Naive B cell (primary cell): ENCODE results near the gene NCSTN. TPM values are rescaled to one million over a fixed set of nuclear protein-coding genes. Genes with fewer than 3 reads are reported as not detected.

ENCODE experiments used
- ATAC-seq, 2 donors: fragments of 150-1000 bp; cut with Tn5 transposase; 2 replicates each; pipeline ENCODE4 v1.10.0; 2021; ENCODE audit warnings: low read depth in 2 of 2, mild to moderate bottlenecking in 2 of 2, moderate library complexity in 2 of 2
- DNase-seq: peaks from one replicate; pipeline ENCODE4 v3.0.0; 2022
- H3K27ac Mint-ChIP-seq, 6 donors: one replicate each; pipeline ENCODE4 v1.8.0; 2020 to 2022; ENCODE audit warnings: mild to moderate bottlenecking in 6 of 6, mixed read lengths in 6 of 6, moderate library complexity in 5 of 6, inconsistent platforms in 2 of 6
- H3K27me3 Mint-ChIP-seq, 3 donors: one replicate each; pipeline ENCODE4 v1.8.0; 2021 to 2022; ENCODE audit warnings: mixed read lengths in 3 of 3, mild to moderate bottlenecking in 1 of 3
- H3K36me3 Mint-ChIP-seq, 2 donors: one replicate each; pipeline ENCODE4 v1.8.0; 2020 to 2022; ENCODE audit warnings: mixed read lengths in 2 of 2, inconsistent platforms in 1 of 2, mild to moderate bottlenecking in 1 of 2
- H3K4me1 Mint-ChIP-seq, 3 donors: one replicate each; pipeline ENCODE4 v1.8.0; 2020 to 2022; ENCODE audit warnings: mixed read lengths in 3 of 3, inconsistent platforms in 1 of 3, mild to moderate bottlenecking in 1 of 3, moderate library complexity in 1 of 3
- H3K4me3 Mint-ChIP-seq, 8 donors: one replicate each; pipeline ENCODE4 v1.8.0; 2020 to 2022; ENCODE audit warnings: mild to moderate bottlenecking in 8 of 8, mixed read lengths in 8 of 8, moderate library complexity in 8 of 8, inconsistent platforms in 2 of 8
- H3K9me3 Mint-ChIP-seq, 7 donors: one replicate each; pipeline ENCODE4 v1.8.0; 2020 to 2022; ENCODE audit warnings: mixed read lengths in 7 of 7, mild to moderate bottlenecking in 5 of 7, inconsistent platforms in 2 of 7, moderate library complexity in 1 of 7
- polyA plus RNA-seq, 6 donors: library from polyadenylated mRNA; unstranded; fragments of 300-500 nt; fragmentation: Illumina TruSeq; gene quantifications; one replicate each; pipeline ENCODE4 v1.2.3, GENCODE V29; 2021; ENCODE audit warnings: low read depth in 6 of 6

The NCSTN gene
- polyA plus RNA-seq, 6 donors from 2014 or later, result 81.1 to 182 (median 89.3) TPM

- ATAC-seq, result no peak
- Mint-ChIP-seq H3K27ac (no peak overlapping the region), H3K27me3 (peaks cover 11 to 16% (median 13%) of the 10 kb centered on the region in 3 donors)
Measured at GRCh38 chr1:160394673-160395072, 51.5 kb downstream of the NCSTN start.

GRCh38 chr1:160397651-160398050, 54.5 kb downstream of the NCSTN start:
- DNase-seq (no peak), ATAC-seq (no peak)
- H3K9me3 Mint-ChIP-seq, result no peaks in the 10 kb centered on the region
- peaks cover 0 to 11% (median 8%) of the 10 kb centered on the region in 3 donors for H3K27me3 Mint-ChIP-seq
- no peaks in the 10 kb centered on the region for H3K36me3 Mint-ChIP-seq
- H3K27ac Mint-ChIP-seq, result no peak overlapping the region
- peak overlapping the region in 1 of 8 donors; percentile 39 for H3K4me3 Mint-ChIP-seq
- peaks cover 16 to 20% (median 19%) of the 10 kb centered on the region in 3 donors for H3K4me1 Mint-ChIP-seq

More at GRCh38 chr1:160394673-160395072, 51.5 kb downstream of the NCSTN start:
- Mint-ChIP-seq H3K4me1 (peaks cover 4 to 8% (median 7%) of the 10 kb centered on the region in 3 donors), H3K36me3 (no peaks in the 10 kb centered on the region), H3K9me3 (peaks cover 0 to 3% (median 0%) of the 10 kb centered on the region in 7 donors), H3K4me3 (no peak overlapping the region)
- no peak for DNase-seq

GRCh38 chr1:160398823-160399222, 55.6 kb downstream of the NCSTN start:
- peak overlapping the region in 5 of 6 donors; percentile 3 to 86 (median 8) for H3K27ac Mint-ChIP-seq
- no peak for DNase-seq
- ATAC-seq, result no peak
- no peaks in the 10 kb centered on the region for H3K9me3 Mint-ChIP-seq
- H3K36me3 Mint-ChIP-seq, result no peaks in the 10 kb centered on the region
- peaks cover 19 to 20% (median 19%) of the 10 kb centered on the region in 3 donors for H3K4me1 Mint-ChIP-seq
- H3K27me3 Mint-ChIP-seq, result peaks cover 0 to 8% (median 7%) of the 10 kb centered on the region in 3 donors
- peak overlapping the region in 6 of 8 donors; percentile 17 to 82 (median 50) for H3K4me3 Mint-ChIP-seq

GRCh38 chr1:160399544-160400222, 56.5 kb downstream of the NCSTN start:
- H3K4me1 Mint-ChIP-seq, result peaks cover 19 to 28% (median 23%) of the 10 kb centered on the region in 3 donors
- ATAC-seq, result no peak
- no peak for DNase-seq
- H3K27me3 Mint-ChIP-seq, result peaks cover 0 to 8% (median 7%) of the 10 kb centered on the region in 3 donors
- H3K9me3 Mint-ChIP-seq, result no peaks in the 10 kb centered on the region
- peak overlapping the region in 2 of 6 donors; percentile 57 to 80 for H3K27ac Mint-ChIP-seq
- H3K4me3 Mint-ChIP-seq, result peak overlapping the region; percentile 41 to 82 (median 66)
- H3K36me3 Mint-ChIP-seq, result no peaks in the 10 kb centered on the region

- Mint-ChIP-seq H3K4me1 (peaks cover 19 to 28% (median 23%) of the 10 kb centered on the region in 3 donors), H3K27ac (peak within 1 kb of the TSS in 4 of 6 donors; percentile 18 to 80 (median 58)), H3K4me3 (peak within 1 kb of the TSS; percentile 55 to 93 (median 83)), H3K27me3 (peaks cover 0 to 5% (median 2%) of the 10 kb centered on the region in 3 donors), H3K9me3 (no peaks in the 10 kb centered on the region), H3K36me3 (no peaks in the 10 kb centered on the region)
- ATAC-seq, result peak; percentile 32 to 53
- peak; percentile 41 for DNase-seq
Measured at GRCh38 chr1:160400223-160400645, 57.1 kb downstream of the NCSTN start, which contains the start of gene VANGL2. Gene VANGL2, plus strand, starts transcription at chr1:160400564. Its CDS starts 15,274 bp downstream, at chr1:160415838.

GRCh38 chr1:160400646-160401486, 57.7 kb downstream of the NCSTN start:
- no peaks in the 10 kb centered on the region for H3K27me3 Mint-ChIP-seq
- H3K9me3 Mint-ChIP-seq, result no peaks in the 10 kb centered on the region
- H3K4me1 Mint-ChIP-seq, result peaks cover 19 to 28% (median 22%) of the 10 kb centered on the region in 3 donors
- peak; percentile 17 for DNase-seq
- no peaks in the 10 kb centered on the region for H3K36me3 Mint-ChIP-seq
- ATAC-seq, result peak; percentile 52 to 53
- peak overlapping the region in 3 of 6 donors; percentile 18 to 76 (median 41) for H3K27ac Mint-ChIP-seq
- peak overlapping the region; percentile 55 to 93 (median 83) for H3K4me3 Mint-ChIP-seq

GRCh38 chr1:160401487-160401805, 58.3 kb downstream of the NCSTN start:
- DNase-seq (no peak), ATAC-seq (peak in 1 of 2 donors; percentile 9)
- H3K27ac Mint-ChIP-seq, result peak overlapping the region in 1 of 6 donors; percentile 18
- H3K27me3 Mint-ChIP-seq, result no peaks in the 10 kb centered on the region
- H3K4me3 Mint-ChIP-seq, result peak overlapping the region; percentile 55 to 93 (median 83)
- peaks cover 19 to 26% (median 21%) of the 10 kb centered on the region in 3 donors for H3K4me1 Mint-ChIP-seq
- H3K36me3 Mint-ChIP-seq, result no peaks in the 10 kb centered on the region
- no peaks in the 10 kb centered on the region for H3K9me3 Mint-ChIP-seq

- H3K9me3 Mint-ChIP-seq, result no peaks in the 10 kb centered on the region
- no peaks in the 10 kb centered on the region for H3K36me3 Mint-ChIP-seq
- DNase-seq (no peak), ATAC-seq (no peak)
- peak overlapping the region in 6 of 8 donors; percentile 10 to 92 (median 57) for H3K4me3 Mint-ChIP-seq
- H3K27me3 Mint-ChIP-seq, result no peaks in the 10 kb centered on the region
- H3K4me1 Mint-ChIP-seq, result peaks cover 15 to 20% (median 16%) of the 10 kb centered on the region in 3 donors
- H3K27ac Mint-ChIP-seq, result peak overlapping the region in 1 of 6 donors; percentile 0
Measured at GRCh38 chr1:160402001-160402795, 59.0 kb downstream of the NCSTN start.

- peak overlapping the region in 1 of 8 donors; percentile 59 for H3K4me3 Mint-ChIP-seq
- DNase-seq (no peak), ATAC-seq (no peak)
- H3K36me3 Mint-ChIP-seq, result no peaks in the 10 kb centered on the region
- H3K27me3 Mint-ChIP-seq, result no peaks in the 10 kb centered on the region
- H3K4me1 Mint-ChIP-seq, result peaks cover 15 to 20% (median 16%) of the 10 kb centered on the region in 3 donors
- H3K9me3 Mint-ChIP-seq, result no peaks in the 10 kb centered on the region
- H3K27ac Mint-ChIP-seq, result no peak overlapping the region
Measured at GRCh38 chr1:160403244-160403643, 60.1 kb downstream of the NCSTN start.

- ATAC-seq (no peak), DNase-seq (no peak)
- Mint-ChIP-seq H3K4me1 (peaks cover 15 to 20% (median 16%) of the 10 kb centered on the region in 3 donors), H3K36me3 (no peaks in the 10 kb centered on the region), H3K27ac (no peak overlapping the region), H3K9me3 (no peaks in the 10 kb centered on the region), H3K4me3 (peak overlapping the region in 1 of 8 donors; percentile 22), H3K27me3 (no peaks in the 10 kb centered on the region)
Measured at GRCh38 chr1:160404094-160404493, 60.9 kb downstream of the NCSTN start.

GRCh38 chr1:160405331-160405877, 62.2 kb downstream of the NCSTN start:
- DNase-seq, result no peak
- peak overlapping the region in 2 of 6 donors; percentile 68 to 80 for H3K27ac Mint-ChIP-seq

GRCh38 chr1:160406131-160406968, 63.2 kb downstream of the NCSTN start:
- no peaks in the 10 kb centered on the region for H3K27me3 Mint-ChIP-seq
- H3K9me3 Mint-ChIP-seq, result no peaks in the 10 kb centered on the region
- DNase-seq, result no peak
- H3K4me3 Mint-ChIP-seq, result no peak overlapping the region
- ATAC-seq, result no peak
- H3K4me1 Mint-ChIP-seq, result peaks cover 13 to 16% (median 16%) of the 10 kb centered on the region in 3 donors
- peak overlapping the region in 1 of 6 donors; percentile 47 for H3K27ac Mint-ChIP-seq
- H3K36me3 Mint-ChIP-seq, result no peaks in the 10 kb centered on the region

More at GRCh38 chr1:160405331-160405877, 62.2 kb downstream of the NCSTN start:
- ATAC-seq, result no peak
- H3K27me3 Mint-ChIP-seq, result no peaks in the 10 kb centered on the region
- H3K36me3 Mint-ChIP-seq, result no peaks in the 10 kb centered on the region
- H3K4me1 Mint-ChIP-seq, result peaks cover 15 to 20% (median 16%) of the 10 kb centered on the region in 3 donors
- H3K4me3 Mint-ChIP-seq, result no peak overlapping the region
- H3K9me3 Mint-ChIP-seq, result no peaks in the 10 kb centered on the region
